ENCODE measurements around the gene CREB5. TPM values are rescaled to one million over a fixed set of nuclear protein-coding genes. Genes with fewer than 3 reads are reported as not detected.

Gene CREB5
- total and polyA plus RNA-seq, 10 donors, result 0.88 to 56.8 (median 23.5) TPM

GRCh38 chr7:28748933-28749584 lies 336.7 kb downstream of the CREB5 start:
- H3K4me1 ChIP-seq, result no peaks in the 10 kb centered on the region
- TF ChIP-seq POLR2A (IDR thresholded peaks at IDR 0.05) (no peak), POLR2AphosphoS5 (IDR thresholded peaks at IDR 0.05) (no peak)
- TF ChIP-seq, protein P1, sequence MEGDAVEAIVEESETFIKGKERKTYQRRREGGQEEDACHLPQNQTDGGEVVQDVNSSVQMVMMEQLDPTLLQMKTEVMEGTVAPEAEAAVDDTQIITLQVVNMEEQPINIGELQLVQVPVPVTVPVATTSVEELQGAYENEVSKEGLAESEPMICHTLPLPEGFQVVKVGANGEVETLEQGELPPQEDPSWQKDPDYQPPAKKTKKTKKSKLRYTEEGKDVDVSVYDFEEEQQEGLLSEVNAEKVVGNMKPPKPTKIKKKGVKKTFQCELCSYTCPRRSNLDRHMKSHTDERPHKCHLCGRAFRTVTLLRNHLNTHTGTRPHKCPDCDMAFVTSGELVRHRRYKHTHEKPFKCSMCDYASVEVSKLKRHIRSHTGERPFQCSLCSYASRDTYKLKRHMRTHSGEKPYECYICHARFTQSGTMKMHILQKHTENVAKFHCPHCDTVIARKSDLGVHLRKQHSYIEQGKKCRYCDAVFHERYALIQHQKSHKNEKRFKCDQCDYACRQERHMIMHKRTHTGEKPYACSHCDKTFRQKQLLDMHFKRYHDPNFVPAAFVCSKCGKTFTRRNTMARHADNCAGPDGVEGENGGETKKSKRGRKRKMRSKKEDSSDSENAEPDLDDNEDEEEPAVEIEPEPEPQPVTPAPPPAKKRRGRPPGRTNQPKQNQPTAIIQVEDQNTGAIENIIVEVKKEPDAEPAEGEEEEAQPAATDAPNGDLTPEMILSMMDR (IDR thresholded peaks at IDR 0.05 in 8 of 11, conservative IDR thresholded peaks at IDR 0.05 in 3 of 11), result no peak
- no peaks in the 10 kb centered on the region for H3K36me3 ChIP-seq
- intact Hi-C loops (cut with DNase I; ENCODE audit: low total_unique reads), result no loop called here
- H3K4me3 ChIP-seq, result no peak overlapping the region
- no peak overlapping the region for H3K27ac ChIP-seq
- H3K27me3 ChIP-seq (replicated peaks in 1 of 7), result peaks cover 0 to 2% (median 0%) of the 10 kb centered on the region in 7 donors
- WGBS, 5 donors, result 53 to 74% (median 71%) methylated on average over 5 of the region's 5 CpGs
- H3K9me3 ChIP-seq, result no peaks in the 10 kb centered on the region
- DNase-seq, result peak; percentile 77

- Histone ChIP-seq H3K4me1 (no peaks in the 10 kb centered on the region), H3K4me3 (no peak overlapping the region), H3K9me3 (no peaks in the 10 kb centered on the region), H3K27me3 (replicated peaks in 1 of 7) (peaks cover 0 to 6% (median 0%) of the 10 kb centered on the region in 7 donors), H3K27ac (no peak overlapping the region), H3K36me3 (no peaks in the 10 kb centered on the region)
- intact Hi-C loops (cut with DNase I; ENCODE audit: low total_unique reads), result no loop called here
- TF ChIP-seq POLR2AphosphoS5 (IDR thresholded peaks at IDR 0.05), result no peak
- TF ChIP-seq, protein P1 (IDR thresholded peaks at IDR 0.05 in 8 of 11, conservative IDR thresholded peaks at IDR 0.05 in 3 of 11), result no peak
- no peak for TF ChIP-seq POLR2A (IDR thresholded peaks at IDR 0.05)
- no peak for DNase-seq
- 71 to 89% (median 75%) methylated on average over 2 of the region's 2 CpGs for WGBS, 5 donors
Measured at GRCh38 chr7:28749638-28750037, 337.3 kb downstream of the CREB5 start.

DNA sequence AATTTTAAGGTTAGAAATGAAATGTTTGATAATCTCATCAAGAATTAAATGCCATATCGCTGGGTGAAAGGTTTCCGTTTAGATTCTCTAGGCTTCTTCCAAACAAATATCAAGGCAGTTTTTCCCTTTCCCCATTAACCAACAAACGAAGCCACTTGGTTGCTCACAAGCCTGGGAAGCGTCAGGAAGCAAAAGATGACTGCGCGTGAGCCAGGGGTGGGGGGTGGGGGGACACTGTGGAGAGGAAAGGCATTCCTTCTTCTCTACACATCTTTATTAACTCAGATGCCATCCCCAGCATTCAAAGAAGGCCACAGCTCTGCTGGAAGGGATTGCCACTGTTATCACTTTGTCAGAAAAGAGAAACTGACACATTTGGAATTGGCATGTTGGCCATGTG lies 338.7 kb downstream of the CREB5 start:
- intact Hi-C loops (cut with DNase I; ENCODE audit: low total_unique reads), result no loop called here
- Histone ChIP-seq H3K9me3 (no peaks in the 10 kb centered on the region), H3K4me1 (no peaks in the 10 kb centered on the region), H3K27me3 (replicated peaks in 1 of 7) (peaks cover 0 to 6% (median 0%) of the 10 kb centered on the region in 7 donors), H3K27ac (no peak overlapping the region), H3K4me3 (no peak overlapping the region), H3K36me3 (peaks cover 0 to 4% (median 0%) of the 10 kb centered on the region in 6 donors)
- 94 to 97% (median 95%) methylated on average over 6 of the region's 6 CpGs for whole genome bisulfite sequencing, 5 donors
- DNase-seq, result no peak
- TF ChIP-seq POLR2AphosphoS5 (IDR thresholded peaks at IDR 0.05) (no peak), POLR2A (IDR thresholded peaks at IDR 0.05) (no peak)
- TF ChIP-seq, protein P1 (IDR thresholded peaks at IDR 0.05 in 8 of 11, conservative IDR thresholded peaks at IDR 0.05 in 3 of 11), result no peak

DNA sequence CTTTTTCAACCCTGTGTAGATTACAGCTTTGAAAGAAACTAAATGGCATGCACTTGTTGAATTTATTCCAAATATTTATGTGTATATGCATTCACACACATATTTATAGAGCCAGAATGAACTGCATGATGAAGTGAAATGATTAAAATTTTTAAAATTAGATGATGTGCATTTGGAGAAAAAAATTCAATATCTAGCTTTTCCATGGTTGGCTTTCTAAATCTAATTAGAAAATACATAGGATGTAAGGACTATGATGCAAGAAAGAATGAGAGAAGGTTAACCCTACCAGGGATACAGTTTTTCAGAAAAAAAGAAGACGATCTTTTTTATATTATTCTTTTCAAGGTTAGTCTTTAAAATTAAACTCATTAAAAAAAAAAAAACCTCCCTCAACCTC lies 341.3 kb downstream of the CREB5 start:
- Histone ChIP-seq H3K27ac (no peak overlapping the region), H3K36me3 (peaks cover 0 to 21% (median 0%) of the 10 kb centered on the region in 6 donors), H3K4me1 (no peaks in the 10 kb centered on the region), H3K4me3 (no peak overlapping the region), H3K9me3 (no peaks in the 10 kb centered on the region), H3K27me3 (replicated peaks in 1 of 7) (peaks cover 0 to 6% (median 0%) of the 10 kb centered on the region in 7 donors)
- WGBS, 5 donors, result 87 to 97% (median 92%) methylated on average over 1 of the region's 1 CpG
- DNase-seq, result no peak
- intact Hi-C loops (cut with DNase I; ENCODE audit: low total_unique reads), result no loop called here
- TF ChIP-seq, protein P1 (IDR thresholded peaks at IDR 0.05 in 8 of 11, conservative IDR thresholded peaks at IDR 0.05 in 3 of 11), result no peak
- no peak for TF ChIP-seq POLR2A (IDR thresholded peaks at IDR 0.05)
- TF ChIP-seq POLR2AphosphoS5 (IDR thresholded peaks at IDR 0.05), result no peak

Data from spleen (tissue), 11 donors.